GM10248 (cell line): ENCODE results near the gene ZFYVE19.
A peak's percentile ranks its signal among the peaks of the same experiment; 100 is the strongest.

Source experiments
- CTCF ChIA-PET: fragments of 300-600 bp; sonication (Branson Sonifier 250); formaldehyde crosslinking; extraction: SDS; loops from one replicate; lab custom pipeline; 2021; ENCODE audit warnings: antibody characterized with exemption; lab: Yijun Ruan, JAX
- POLR2A ChIA-PET: fragments of 350-650 bp; sonication (Branson Sonifier 250); formaldehyde crosslinking; extraction: SDS; loops from one replicate; lab custom pipeline; 2020; ENCODE audit warnings: antibody characterized with exemption; lab: Yijun Ruan, JAX
- DNase-seq: peaks from one replicate; pipeline ENCODE4 v3.0.0; 2012; ENCODE audit errors: extremely low spot score
- TF ChIP-seq, protein P1 (sequence below): IDR thresholded peaks from 2 replicates; pipeline ENCODE4 v1.5.1; 2012; ENCODE audit warnings: mild to moderate bottlenecking, low read depth; ENCODE audit errors: extremely low read depth, missing control alignments, control extremely low read depth

Gene ZFYVE19

DNA sequence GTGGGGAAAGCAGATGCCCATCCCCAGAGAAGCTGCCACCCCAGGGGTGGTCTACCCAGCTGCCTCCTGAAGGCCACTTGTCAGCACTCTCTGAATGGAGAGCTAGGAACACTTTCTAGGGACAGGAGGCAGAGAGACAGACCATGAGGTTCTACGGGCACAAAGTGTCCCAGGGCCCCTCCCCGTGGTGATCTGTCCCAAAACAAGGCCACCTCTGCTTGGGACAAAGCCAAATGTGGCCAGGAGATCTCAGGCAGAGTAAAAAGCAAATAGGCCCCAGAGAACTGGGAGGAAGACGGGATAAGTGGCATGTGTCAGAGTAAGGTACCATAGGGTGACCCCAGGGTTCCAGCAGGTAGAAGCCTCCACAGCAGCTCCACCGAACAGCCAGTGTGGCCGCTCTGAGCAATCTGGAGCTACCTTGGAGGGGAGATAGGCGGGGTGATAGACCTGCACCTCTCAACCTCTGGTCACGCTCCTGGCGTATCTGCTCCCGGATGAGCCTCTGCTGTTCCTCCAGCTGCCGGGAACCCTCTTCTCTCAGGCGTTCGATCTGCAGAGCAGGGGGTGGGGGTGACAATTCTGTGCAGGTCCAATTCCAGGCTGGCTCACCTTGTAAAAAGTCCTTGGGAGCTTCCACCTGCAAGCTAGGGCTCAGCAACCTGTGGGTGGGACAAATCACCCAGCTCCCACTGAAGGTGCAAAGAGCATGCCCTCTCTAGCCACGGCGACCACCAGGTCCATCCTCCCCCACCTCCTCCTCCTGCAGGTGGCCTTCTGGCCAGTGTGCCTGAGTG lies 31.0 kb upstream of the ZFYVE19 start:
- CTCF ChIA-PET = interaction anchor here (1.6 to 1.8 kb wide), 2 partner anchors 82 to 118 kb away, joined by 4 to 5 read pairs; partner anchors contain the start of gene VPS18
- POLR2A ChIA-PET = no interaction called here
- DNase-seq = no peak
- TF ChIP-seq, protein P1, sequence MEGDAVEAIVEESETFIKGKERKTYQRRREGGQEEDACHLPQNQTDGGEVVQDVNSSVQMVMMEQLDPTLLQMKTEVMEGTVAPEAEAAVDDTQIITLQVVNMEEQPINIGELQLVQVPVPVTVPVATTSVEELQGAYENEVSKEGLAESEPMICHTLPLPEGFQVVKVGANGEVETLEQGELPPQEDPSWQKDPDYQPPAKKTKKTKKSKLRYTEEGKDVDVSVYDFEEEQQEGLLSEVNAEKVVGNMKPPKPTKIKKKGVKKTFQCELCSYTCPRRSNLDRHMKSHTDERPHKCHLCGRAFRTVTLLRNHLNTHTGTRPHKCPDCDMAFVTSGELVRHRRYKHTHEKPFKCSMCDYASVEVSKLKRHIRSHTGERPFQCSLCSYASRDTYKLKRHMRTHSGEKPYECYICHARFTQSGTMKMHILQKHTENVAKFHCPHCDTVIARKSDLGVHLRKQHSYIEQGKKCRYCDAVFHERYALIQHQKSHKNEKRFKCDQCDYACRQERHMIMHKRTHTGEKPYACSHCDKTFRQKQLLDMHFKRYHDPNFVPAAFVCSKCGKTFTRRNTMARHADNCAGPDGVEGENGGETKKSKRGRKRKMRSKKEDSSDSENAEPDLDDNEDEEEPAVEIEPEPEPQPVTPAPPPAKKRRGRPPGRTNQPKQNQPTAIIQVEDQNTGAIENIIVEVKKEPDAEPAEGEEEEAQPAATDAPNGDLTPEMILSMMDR = no peak

- TF ChIP-seq, protein P1 = no peak
- no peak for DNase-seq
- CTCF ChIA-PET = interaction anchor here (0.7 to 1.8 kb wide), 4 partner anchors 14 to 118 kb away, joined by 3 to 5 read pairs (median 4); partner anchors contain the start of gene VPS18
- POLR2A ChIA-PET = no interaction called here
Measured at GRCh38 chr15:40776537-40777141, 30.2 kb upstream of the ZFYVE19 start.

GRCh38 chr15:40782609-40783227 lies 24.2 kb upstream of the ZFYVE19 start:
- DNase-seq = peak; percentile 81
- CTCF ChIA-PET = interaction anchor here (0.6 to 2.6 kb wide), 47 partner anchors 8 to 996 kb away, joined by 3 to 45 read pairs (median 6); partner anchors contain the start of genes C15orf62, CCDC32, DNAJC17 and GCHFR
- TF ChIP-seq, protein P1 = peak; percentile 95
- POLR2A ChIA-PET = no interaction called here

DNA sequence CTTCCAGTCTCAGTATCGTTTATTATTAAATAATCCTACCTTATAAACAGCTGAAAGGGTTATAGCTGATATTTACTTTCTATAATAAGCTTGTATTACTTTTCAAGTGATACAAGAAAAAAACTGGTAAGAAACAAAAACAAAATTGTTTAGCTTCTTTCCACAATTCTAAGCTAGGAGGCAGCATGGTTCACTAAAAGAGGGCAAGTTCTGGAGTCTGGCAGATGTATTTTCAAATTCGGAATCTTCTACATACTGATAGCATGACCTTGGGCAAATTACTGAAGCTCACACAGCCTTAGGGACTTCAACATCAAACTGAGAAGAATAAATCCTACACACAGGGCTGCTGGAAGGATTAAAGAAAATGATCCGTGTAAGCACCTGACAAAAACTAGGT lies 21.7 kb upstream of the ZFYVE19 start:
- TF ChIP-seq, protein P1 = no peak
- CTCF ChIA-PET = interaction anchor here (0.7 to 3.3 kb wide), 11 partner anchors 12 to 196 kb away, joined by 3 to 11 read pairs (median 4); partner anchors contain the start of genes VPS18 and ZFYVE19
- DNase-seq = no peak
- POLR2A ChIA-PET = no interaction called here

DNA sequence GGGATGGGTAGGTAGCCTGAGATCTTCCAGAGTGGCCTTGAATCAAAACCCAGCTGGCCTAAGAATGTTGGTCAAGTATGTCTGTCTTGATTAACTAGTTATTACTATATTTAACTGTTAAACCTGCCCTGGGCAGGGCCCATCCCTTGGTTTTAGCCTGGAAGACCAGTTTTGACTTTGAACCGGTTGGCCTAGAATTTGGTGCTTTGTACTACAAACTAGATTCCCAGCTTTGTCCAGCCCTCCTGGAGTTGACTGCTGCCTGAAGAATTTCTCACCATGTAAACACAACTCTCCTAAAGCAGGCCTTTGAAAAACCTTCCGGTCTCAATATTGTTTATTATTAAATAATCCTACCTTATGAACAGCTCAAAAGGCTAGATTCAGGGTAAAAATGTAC lies 21.1 kb upstream of the ZFYVE19 start:
- ChIA-PET POLR2A (no interaction called here), CTCF (interaction anchor here (0.8 to 3.3 kb wide), 8 partner anchors 11 to 196 kb away, joined by 3 to 11 read pairs (median 4); partner anchors contain the start of genes VPS18 and ZFYVE19)
- TF ChIP-seq, protein P1 = no peak
- no peak for DNase-seq

DNA sequence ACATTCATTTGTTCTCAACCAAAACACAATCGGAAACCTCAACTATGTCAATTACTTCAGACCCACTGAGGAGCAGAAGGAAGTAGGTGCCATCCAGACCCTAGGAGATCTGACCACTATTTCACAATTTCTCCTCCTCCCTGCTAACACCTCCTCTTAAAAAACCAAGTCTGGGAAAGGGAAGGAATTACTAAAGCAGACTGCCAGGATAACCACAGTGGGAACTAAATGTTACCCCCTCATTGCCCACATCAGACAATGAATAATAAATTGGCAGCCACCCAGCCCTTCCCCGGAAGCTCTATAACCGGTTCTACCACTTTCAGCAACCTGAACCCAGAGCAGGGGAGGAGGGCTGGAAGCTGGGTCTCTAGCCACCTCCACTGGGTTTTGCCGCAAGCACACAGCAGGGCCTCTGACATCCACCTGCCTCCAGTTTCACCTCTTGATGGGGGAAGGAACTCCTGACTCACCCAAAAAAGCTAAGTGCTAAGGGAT lies 19.5 kb upstream of the ZFYVE19 start:
- ChIA-PET POLR2A (no interaction called here), CTCF (interaction anchor here (1.3 to 3.3 kb wide), 4 partner anchors 10 to 198 kb away, joined by 4 to 11 read pairs (median 7); partner anchors contain the start of gene VPS18)
- DNase-seq = no peak
- TF ChIP-seq, protein P1 = no peak
